Stimulated activated CD8-positive, alpha-beta memory T cell treated with anti-CD3 and anti-CD28 coated beads, Interleukin-7, amount 100 ng/mL, for 24 hours (primary cell): ENCODE measurements around the gene CDH16.
"Not testable (repeated sequence)": the region's sequence is repeated elsewhere in the genome, so short reads cannot be mapped to it uniquely, and the experiment has no call there.

Experiments
- DNase-seq: peaks from one replicate; pipeline ENCODE4 v3.0.0-alpha.2; 2020; ENCODE audit warnings: low read depth

Gene CDH16

DNA sequence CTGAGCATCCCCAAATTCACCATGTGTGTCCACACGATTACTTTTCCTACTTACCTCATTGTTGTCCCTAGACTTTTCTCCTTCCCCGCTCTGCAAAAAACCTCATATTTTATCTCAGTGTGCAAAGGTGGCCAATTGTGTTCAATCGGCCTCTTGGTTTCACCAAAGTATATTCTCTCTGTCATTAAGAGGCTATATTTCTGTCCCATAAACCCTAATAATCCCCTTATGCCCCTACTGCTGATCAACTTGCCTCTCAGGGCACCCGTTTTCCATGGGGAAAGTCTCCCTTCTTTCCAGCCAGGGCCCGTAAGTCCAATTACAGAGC, 28.3 kb upstream of the CDH16 start:
- no peak for DNase-seq

DNA sequence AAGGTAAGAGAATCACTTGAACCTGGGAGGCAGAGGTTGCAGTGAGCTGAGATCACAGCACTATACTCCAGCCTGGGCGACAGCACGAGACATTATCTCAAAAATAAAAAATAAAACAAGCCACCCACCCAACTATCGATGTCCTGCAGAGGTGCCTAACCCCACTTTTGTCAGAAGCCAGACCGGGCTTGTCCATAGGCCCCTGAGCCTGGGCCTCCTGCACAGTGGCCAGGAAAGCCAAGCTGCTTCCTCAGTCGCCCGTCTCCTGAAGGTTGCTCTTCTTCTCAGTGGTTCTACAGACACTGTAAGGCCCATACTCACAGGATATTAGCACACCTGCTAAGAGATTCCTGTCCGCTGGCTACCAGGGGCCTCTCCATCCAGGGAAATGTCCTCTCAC, 27.9 kb upstream of the CDH16 start:
- DNase-seq: no peak

DNA sequence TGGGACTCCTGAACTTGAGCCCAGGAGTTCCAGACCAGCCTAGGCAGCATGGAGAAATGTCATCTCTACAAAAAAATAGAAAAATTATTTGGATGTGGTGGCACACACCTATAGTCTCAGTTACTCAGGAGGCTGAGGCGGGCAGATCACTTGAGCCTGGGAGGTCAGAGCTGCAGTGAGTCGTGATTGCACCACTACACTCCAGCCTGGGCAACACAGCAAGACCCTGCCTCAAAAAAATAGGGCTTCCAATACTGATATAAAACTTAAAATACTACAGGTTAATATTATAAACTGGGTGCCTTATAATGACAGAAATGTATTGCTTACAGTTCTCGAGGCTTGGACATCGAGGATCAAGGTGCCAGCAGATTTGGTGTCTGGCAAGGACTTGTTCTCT, 27.3 kb upstream of the CDH16 start:
- DNase-seq: no peak

DNA sequence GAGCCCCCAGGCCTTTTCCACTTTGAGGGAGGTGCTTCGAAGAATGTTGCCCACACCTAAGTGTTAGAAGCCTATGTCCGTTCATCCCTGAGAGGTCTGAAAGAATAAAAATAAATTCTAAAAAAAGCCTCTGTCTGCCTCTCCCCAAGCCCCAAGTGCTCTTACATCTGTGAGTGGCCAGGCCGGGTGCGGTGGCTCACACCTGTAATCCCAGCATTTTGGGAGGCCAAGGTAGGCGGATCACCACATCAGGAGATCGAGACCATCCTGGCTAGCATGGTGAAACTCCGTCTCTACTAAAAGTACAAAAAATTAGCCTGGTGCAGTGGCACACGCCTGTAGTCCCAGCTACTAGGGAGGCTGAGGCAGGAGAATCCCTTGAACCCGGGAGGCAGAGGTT, 26.3 kb upstream of the CDH16 start:
- not testable (repeated sequence) for DNase-seq

DNA sequence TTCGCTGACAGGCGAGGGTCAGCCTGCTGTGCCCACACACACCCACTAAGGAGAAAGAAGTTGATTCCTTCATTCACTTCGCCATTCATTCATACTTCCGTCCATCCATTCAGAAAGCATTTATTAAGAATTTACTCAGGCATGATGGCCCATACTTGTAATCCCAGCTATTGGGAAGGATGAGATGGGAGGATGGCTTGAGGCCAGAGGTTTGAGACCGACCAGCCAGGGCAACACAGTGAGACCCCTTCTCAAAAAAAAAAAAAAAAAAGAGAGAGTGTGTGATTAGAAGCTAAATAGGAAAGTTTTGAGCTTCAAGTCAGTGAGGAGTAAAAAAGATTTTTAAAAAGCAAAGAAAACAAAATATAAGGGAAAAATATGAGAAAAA, 25.4 kb upstream of the CDH16 start:
- no peak for DNase-seq

DNA sequence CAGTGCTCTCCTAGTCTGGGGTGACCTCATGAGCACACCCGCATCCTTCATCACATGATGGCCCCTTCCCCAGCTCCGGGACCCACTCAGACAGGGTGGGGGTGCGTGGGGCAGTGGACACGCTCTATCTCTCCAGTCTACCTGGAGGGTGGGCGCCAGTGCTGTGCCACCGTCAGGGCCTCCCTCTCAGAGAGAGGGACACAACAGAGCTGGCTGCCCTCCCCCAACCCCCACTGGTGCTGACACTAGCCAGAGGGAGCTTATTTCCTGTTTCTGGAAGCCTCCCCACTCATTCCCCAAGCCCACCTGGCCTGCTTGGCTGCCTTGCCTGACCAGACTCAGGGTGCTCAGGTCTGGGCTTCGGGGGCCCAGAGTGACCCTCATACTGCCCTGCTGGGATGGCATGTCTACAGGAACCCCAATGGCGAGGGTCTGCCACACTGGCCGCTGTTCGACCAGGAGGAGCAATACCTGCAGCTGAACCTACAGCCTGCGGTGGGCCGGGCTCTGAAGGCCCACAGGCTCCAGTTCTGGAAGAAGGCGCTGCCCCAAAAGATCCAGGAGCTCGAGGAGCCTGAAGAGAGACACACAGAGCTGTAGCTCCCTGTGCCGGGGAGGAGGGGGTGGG, 24.9 kb upstream of the CDH16 start:
- DNase-seq: no peak

DNA sequence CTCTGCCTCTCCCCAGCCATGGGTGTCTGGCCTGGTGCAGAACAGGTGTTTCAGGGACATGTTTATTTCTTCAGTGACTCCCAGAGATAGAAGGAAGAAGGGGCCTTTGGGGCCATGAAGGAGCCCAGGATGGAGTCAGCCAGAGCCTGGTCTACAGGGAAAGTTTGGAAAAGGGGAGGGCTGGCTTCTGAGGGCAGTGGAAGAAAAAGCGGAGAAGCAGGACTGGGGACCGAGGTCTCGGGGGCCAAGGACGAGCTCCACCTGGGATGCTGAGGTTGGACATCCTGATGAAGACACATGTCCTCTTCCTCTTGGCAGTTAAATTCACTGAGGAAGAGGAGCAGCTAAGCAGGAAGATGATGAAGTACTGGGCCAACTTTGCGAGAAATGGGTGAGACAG, 24.3 kb upstream of the CDH16 start:
- no peak for DNase-seq

DNA sequence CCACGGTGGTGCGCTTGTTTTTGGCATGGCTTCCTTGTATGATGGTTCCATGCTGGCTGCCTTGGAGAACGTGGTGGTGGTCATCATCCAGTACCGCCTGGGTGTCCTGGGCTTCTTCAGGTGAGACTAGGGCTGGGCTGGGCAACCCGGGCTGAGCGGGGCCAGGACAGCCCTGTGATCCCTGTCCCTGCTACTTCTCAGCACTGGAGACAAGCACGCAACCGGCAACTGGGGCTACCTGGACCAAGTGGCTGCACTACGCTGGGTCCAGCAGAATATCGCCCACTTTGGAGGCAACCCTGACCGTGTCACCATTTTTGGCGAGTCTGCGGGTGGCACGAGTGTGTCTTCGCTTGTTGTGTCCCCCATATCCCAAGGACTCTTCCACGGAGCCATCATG, 21.6 kb upstream of the CDH16 start:
- DNase-seq: no peak

DNA sequence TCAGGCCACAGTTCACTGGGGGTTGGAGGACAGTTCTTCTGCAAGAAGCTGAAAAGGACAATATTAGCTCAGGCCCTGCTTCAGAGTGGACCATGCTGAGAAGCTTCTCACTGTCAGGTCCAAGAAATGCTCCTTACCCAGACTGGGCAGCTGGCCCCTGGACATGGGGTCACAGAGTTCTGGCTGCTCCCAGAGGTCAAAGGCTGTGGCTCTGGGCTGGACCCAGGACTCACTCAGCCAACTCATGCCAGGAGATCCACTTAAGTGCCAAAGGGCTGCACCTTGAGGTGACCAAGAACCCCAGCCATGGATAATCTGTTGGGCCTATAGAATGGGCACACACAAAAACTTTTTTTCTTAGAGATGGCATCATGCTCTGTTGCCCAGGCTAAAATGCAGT, 20.7 kb upstream of the CDH16 start:
- no peak for DNase-seq

DNA sequence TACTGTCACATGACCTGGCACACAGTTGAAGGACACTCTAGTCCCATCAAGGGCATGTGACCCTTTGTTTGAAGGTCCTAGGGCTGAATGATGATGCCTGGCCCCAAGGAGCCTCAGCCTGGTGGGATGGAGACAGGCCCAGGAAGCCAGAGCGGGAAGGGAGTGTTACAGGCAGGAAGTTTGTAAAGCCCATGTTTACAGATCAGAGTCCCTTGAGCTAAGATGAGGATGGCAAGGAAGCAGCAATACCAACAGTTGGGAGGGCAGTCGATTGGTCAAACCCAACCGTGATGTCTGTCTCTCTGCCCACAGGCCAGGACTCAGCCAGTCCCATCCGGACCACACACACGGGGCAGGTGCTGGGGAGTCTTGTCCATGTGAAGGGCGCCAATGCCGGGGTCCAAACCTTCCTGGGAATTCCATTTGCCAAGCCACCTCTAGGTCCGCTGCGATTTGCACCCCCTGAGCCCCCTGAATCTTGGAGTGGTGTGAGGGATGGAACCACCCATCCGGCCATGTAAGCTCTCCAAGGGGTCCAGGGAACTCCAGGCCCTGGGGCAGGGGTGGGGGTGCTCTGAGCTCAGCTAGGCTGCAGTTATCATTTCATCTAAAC, 19.1 kb upstream of the CDH16 start:
- DNase-seq: no peak

DNA sequence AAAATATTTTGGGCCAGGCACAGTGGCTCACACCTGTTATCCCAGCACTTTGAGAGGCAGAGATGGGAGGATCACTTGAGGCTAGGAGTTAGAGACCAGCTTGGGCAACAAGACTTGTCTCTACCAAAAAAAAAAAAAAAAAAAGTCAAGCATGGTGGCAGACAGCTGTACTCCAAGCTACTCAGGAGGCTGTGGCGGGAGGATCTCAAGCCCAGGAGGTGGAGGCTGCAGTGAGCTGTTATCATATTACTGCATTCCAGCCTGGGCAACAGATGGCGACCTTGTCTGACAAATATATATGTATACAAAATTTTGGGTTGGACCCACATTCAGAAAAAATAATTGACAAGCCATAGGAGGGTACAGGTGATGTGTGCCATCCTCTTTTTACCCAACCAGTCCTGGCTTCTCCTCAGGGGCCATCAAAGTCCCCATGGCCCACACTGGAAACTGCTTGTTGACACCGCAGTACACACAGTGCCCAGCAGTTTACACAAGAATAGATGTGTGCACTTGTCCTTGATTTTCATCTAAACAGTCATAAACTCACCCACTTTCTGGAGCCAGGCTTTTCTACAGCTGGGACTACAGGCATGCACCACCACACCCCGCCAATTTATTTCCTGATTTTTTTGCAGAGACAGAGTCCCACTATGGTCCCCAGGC, 18.3 kb upstream of the CDH16 start:
- no peak for DNase-seq

DNA sequence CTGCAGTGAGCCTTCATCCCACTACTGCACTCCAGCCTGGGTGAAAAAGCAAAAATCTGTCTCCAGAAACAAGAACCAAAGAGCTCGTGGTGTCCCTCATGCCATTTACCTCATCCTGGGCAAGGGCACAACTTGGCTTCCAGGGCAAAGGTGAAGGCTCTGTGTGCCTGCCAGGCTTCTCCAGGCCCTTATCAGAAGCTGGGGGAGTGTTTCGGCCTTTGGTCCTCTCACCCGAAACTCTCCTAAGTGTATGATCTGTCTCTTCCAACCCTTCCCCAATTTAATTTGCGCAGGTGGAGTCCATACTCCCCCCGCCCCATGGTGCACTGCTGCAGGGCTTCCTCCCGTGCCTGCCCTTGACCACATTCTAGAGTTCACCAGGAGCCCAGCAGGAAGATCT, 17.8 kb upstream of the CDH16 start:
- DNase-seq: no peak

DNA sequence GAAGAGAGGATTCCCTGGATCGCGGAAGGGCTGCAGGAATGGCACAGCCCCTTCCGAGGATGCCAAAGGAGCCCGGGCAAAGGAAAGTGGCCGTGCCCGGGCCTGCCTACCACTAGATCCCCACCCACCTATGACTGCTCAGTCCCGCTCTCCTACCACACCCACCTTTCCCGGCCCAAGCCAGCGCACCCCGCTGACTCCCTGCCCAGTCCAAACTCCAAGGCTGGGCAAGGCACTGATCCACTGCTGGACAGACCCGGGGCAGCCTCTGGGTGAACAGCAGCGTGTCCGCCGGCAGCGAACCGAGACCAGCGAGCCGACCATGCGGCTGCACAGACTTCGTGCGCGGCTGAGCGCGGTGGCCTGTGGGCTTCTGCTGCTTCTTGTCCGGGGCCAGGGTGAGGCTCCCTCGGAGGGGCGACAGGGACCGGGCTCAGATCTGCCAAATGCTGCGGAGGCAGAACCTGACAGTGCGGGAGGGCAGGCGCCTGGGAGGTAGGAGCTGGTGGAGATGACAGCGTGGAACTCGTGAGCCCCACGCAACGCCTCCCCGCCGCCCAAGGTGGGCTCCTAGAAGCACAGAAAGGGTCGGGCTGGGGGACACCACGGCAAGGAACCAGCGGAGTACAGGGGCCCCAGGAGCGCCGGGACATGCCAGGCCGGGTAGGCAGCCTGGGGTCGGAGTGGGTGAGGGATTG, 16.8 kb upstream of the CDH16 start, which contains the start of gene CES2:
TSS of gene CES2 (plus strand) at position 203 of the 698 bp plus-strand sequence. CDS start at position 323, 120 bp downstream.
- DNase-seq: no peak

DNA sequence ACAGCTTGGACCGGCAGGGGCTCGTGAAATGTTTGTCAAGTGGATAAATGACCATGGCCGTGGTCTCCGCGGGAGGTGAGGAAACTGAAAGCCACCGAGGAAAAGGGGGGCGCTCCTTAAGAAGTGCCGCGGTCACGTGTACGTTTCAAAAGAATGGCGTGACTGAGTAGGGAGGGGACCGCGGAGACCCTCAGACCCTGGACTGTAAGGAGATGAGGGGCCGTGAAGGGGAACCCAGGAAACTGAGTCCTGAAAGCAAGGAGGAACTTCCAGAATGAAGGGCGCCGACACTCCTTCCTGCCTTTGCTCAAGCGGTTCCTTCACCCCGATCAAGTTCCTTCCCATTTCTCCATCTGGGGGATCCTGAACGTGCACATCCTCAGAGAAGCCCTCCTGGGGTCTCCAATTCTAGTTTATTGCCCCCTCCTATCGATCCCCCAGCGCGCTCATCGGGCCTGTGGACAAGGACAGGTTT, 16.2 kb upstream of the CDH16 start:
- DNase-seq: not testable (repeated sequence)

DNA sequence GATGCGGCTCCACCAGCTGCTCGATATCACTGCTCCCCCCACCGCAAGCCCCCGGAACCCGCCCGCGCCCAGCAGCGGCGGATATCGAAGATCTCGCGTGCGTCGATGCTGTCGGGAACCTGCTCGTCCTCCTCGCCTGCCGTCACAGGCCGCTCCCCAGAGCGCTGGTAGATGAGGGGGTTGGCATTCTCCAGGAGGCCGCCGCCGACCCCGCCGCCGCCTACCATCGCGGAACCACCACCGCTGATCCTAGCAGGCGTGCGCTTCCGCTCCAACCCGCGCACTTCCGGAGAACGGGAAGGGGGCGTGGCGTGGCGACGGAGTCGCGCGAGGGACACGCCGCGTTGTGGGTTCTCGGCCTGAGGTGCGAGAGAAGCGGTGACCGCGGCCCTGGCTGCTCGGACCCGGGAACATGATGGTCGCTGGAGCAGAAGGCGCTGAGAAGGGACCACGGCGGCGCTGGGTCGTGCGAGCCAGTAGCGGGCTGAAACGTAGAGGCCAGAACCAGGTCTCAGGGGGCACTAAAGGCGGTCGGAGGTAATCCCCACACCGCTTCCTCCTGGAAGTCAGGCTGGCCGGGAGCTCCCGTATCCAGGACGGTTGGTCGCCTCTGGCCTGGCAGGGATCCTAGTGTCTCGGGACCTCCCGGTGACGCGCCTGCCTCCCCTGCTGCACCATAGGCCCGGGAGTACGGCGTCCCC, 15.6 kb upstream of the CDH16 start, which contains the start of gene CIAO2B:
TSS of gene CIAO2B (minus strand) at position 265 of the 701 bp plus-strand sequence. CDS start at position 227, 38 bp downstream.
- peak; percentile 81 for DNase-seq

DNA sequence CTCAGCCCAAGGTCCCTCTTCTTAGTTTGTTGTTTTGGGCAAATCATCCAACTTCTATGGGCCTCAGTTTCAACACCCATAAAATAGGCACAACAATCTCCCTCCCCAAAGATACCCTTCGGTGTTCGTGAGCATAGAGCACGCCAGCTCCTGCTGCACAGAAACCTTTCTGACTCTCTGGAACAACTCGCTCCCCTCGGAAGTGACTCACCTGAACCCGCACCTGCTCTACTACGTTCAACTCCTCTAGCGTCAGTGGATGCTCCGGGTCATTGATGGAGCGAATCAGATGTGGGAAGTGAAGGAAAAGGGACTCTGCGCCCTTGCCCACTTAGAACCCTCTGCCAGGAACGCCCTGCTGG, 15.1 kb upstream of the CDH16 start:
- DNase-seq: peak; percentile 18

DNA sequence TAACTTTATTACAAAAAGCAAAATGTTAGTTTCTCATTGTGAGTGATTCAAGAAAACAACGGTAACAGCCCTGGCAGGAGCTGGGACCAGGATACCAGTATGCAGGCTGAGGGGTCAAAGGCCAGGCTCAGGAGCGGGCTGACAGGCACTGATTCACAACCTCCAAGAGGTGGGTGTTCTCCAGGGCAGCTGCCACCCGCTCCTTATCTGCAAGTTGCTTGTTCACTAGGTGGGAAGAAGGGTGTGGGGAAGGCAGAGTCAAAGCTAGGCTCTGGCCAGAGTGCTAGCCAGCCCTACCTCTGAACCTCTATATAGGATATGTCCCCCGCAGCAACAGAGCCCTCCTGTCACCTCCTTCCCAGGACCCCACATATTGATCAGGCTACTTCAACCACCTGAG, 13.4 kb upstream of the CDH16 start:
- no peak for DNase-seq

DNA sequence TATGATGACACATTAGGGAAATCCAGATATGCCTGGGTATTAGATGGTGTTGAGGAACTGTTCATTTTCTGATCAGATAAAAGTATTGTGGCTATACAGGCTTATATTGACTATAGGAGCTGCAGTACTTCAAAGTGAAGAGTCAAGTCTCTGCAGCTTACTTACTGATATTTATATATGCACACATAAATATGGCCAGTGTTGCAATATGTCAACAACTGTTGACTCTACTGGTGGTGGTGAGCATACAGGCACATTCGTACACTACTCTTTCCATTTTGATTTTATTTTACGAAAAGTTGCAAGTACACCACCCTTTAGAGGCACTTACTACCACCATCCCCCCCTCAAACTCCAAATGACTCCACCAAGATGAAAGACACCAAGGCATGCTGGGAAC, 13.0 kb upstream of the CDH16 start:
- no peak for DNase-seq

DNA sequence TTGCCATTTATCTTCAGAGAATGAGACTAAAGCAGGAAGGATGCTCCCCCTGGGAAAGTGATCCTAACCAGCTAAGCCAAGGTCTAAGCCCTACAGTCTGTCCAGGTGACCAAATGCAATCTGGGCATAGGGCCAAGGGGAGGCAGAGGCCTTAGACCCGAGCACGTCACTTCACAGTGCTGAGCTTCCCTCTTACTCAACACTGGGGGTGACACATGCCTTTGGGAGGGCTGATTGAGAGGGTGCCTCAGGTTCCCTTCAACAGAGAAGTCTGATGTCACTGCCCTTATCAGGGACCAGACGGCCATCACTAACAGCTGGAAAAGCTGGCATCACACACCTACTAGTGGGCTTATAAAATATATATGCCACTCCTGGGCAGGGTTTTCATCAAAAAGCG, 11.5 kb upstream of the CDH16 start:
- no peak for DNase-seq

DNA sequence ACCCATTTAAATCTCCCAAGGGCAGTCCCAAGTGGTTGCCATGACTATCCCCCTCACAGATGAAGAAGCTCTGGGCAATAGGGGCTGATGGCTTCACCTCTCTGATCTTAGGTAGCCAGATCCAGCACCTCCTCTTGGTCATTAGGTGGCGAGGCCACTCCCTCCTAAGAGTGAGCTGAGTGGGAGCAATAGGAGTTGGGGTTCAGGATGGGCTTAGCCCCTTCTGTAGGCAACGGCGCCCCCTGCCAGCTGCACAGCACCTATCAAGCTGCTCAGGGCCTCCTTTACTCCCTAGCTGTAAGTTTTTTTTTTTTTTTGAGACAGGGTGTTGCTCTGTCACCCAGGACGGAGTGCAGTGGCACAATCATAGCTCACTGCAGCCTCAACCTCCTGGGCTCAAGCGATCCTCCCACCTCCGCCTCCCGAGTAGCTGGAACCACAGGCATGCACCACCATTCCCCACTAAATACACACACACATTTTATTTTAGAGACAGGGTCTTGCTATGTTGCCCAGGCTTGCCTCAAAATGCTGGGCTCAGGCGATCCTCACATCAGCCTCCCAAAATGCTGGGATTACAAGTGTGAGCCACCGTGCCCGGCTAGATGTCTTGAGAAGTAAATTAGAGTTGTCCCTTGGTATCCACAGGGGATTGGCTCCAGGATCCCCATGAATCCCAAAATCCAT, 10.2 kb upstream of the CDH16 start:
- DNase-seq: no peak

DNA sequence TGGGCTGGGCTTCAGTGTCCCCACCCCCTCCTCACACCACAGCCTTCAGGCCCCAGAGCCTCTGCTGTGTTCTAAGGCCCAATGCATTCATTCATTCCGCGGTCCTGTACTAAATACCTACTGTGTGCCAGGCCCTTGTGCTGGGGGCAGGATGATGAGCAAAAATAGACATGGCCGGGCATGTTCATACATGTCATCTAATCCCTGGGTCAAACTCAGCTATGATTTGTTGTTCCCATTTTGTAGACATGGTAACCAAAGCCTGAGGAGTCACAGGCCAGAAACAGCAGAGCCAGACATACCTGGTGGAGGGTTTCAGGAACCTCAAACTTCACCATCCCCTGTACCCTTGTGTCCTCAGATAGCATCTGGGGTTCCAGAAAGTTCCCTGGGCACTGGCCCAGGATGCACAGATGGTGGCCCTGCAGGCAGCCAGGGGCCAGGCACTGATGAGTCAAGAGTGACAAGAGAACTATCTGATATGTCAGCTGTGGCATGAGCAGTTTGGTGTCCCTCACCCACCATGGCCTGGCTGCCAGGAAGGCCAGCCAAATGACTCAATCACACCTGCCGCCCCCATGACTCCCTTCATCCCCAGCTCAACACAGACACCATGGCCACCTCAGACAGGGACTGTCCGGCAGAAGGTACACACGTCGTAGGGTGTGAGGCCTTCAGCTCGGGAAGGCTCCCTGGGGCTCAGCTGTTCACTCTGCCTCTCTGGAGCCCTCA, 9.4 kb upstream of the CDH16 start:
- no peak for DNase-seq
